ENCODE measurements around the gene NODAL. TPM values are rescaled to one million over a fixed set of nuclear protein-coding genes. Genes with fewer than 3 reads are reported as not detected.

The NODAL gene
- total and polyA plus RNA-seq, 8 donors, result 0.80 to 1.3 (median 0.93) TPM; not detected in 2

- TF ChIP-seq CTCF (IDR thresholded peaks at IDR 0.05), result no peak
These were observed 17.2 kb downstream of the NODAL start for GRCh38 chr10:70424320-70424719.

GRCh38 chr10:70418713-70419112 lies 22.8 kb downstream of the NODAL start:
- H3K27ac ChIP-seq, result no peak overlapping the region
- ATAC-seq, result no peak
- no peak for TF ChIP-seq CTCF (IDR thresholded peaks at IDR 0.05)
- no peak overlapping the region for H3K4me3 ChIP-seq
- H3K27me3 ChIP-seq, result no peaks in the 10 kb centered on the region
- peaks cover 0 to 13% of the 10 kb centered on the region in 2 donors for H3K4me1 ChIP-seq
- H3K9me3 ChIP-seq, result no peaks in the 10 kb centered on the region
- peaks cover 0 to 42% of the 10 kb centered on the region in 2 donors for H3K36me3 ChIP-seq
- intact Hi-C loops (cut with DNase I), result no loop called here
- DNase-seq, result no peak

More at GRCh38 chr10:70424320-70424719, 17.2 kb downstream of the NODAL start:
- ATAC-seq (no peak), DNase-seq (no peak)
- intact Hi-C loops (cut with DNase I), result no loop called here
- Histone ChIP-seq H3K4me3 (no peak overlapping the region), H3K27ac (no peak overlapping the region), H3K9me3 (no peaks in the 10 kb centered on the region), H3K36me3 (peaks cover 0 to 98% of the 10 kb centered on the region in 2 donors), H3K4me1 (peaks cover 0 to 1% of the 10 kb centered on the region in 2 donors), H3K27me3 (no peaks in the 10 kb centered on the region)

GRCh38 chr10:70418229-70418628 lies 23.3 kb downstream of the NODAL start:
- no peak overlapping the region for H3K4me3 ChIP-seq
- TF ChIP-seq CTCF (IDR thresholded peaks at IDR 0.05), result no peak
- H3K4me1 ChIP-seq, result peaks cover 0 to 13% of the 10 kb centered on the region in 2 donors
- no peak overlapping the region for H3K27ac ChIP-seq
- H3K27me3 ChIP-seq, result no peaks in the 10 kb centered on the region
- peaks cover 0 to 37% of the 10 kb centered on the region in 2 donors for H3K36me3 ChIP-seq
- DNase-seq (no peak), ATAC-seq (no peak)
- no peaks in the 10 kb centered on the region for H3K9me3 ChIP-seq
- intact Hi-C loops (cut with DNase I), result no loop called here

- no peaks in the 10 kb centered on the region for H3K27me3 ChIP-seq
- no peak overlapping the region for H3K4me3 ChIP-seq
- DNase-seq (no peak), ATAC-seq (no peak)
- H3K4me1 ChIP-seq, result peaks cover 0 to 13% of the 10 kb centered on the region in 2 donors
- no peak overlapping the region for H3K27ac ChIP-seq
- no peaks in the 10 kb centered on the region for H3K9me3 ChIP-seq
- intact Hi-C loops (cut with DNase I), result no loop called here
- H3K36me3 ChIP-seq, result peaks cover 0 to 31% of the 10 kb centered on the region in 2 donors
- no peak for TF ChIP-seq CTCF (IDR thresholded peaks at IDR 0.05)
These were observed 23.9 kb downstream of the NODAL start for GRCh38 chr10:70417568-70417967.

GRCh38 chr10:70412356-70412755 lies 29.1 kb downstream of the NODAL start:
- Histone ChIP-seq H3K4me1 (peaks cover 15 to 28% of the 10 kb centered on the region in 2 donors), H3K27me3 (no peaks in the 10 kb centered on the region), H3K9me3 (no peaks in the 10 kb centered on the region), H3K27ac (no peak overlapping the region), H3K4me3 (no peak overlapping the region), H3K36me3 (no peaks in the 10 kb centered on the region)
- ATAC-seq (no peak), DNase-seq (no peak)
- TF ChIP-seq CTCF (IDR thresholded peaks at IDR 0.05), result no peak
- intact Hi-C loops (cut with DNase I), result no loop called here
